Measurements from ENCODE around the gene TXN.
"Not testable (repeated sequence)": the region's sequence is repeated elsewhere in the genome, so short reads cannot be mapped to it uniquely, and the experiment has no call there.

TXN gene

GRCh38 chr9:110257097-110257841 is 962 bp upstream of the TXN start:
- peak in 1 of 3 donors; percentile 4 for DNase-seq (ENCODE audit: low read depth in 3 of 3)

GRCh38 chr9:110255463-110256379 is 586 bp downstream of the TXN start:
- DNase-seq (ENCODE audit: low read depth in 3 of 3): peak; percentile 35 to 56 (median 43)

- DNase-seq (ENCODE audit: low read depth in 3 of 3): no peak
Measured at GRCh38 chr9:110255034-110255462, 1.3 kb downstream of the TXN start.

GRCh38 chr9:110254500-110254899 is 1.8 kb downstream of the TXN start:
- DNase-seq (ENCODE audit: low read depth in 3 of 3): no peak

GRCh38 chr9:110252509-110253139 is 3.7 kb downstream of the TXN start:
- DNase-seq (ENCODE audit: low read depth in 3 of 3): no peak

GRCh38 chr9:110251770-110252169 is 4.5 kb downstream of the TXN start:
- not testable (repeated sequence) for DNase-seq (ENCODE audit: low read depth in 3 of 3)

GRCh38 chr9:110251212-110251611 is 5.1 kb downstream of the TXN start:
- DNase-seq (ENCODE audit: low read depth in 3 of 3): no peak

GRCh38 chr9:110249603-110250002 is 6.7 kb downstream of the TXN start:
- DNase-seq (ENCODE audit: low read depth in 3 of 3): no peak

- no peak for DNase-seq (ENCODE audit: low read depth in 3 of 3)
Measured at GRCh38 chr9:110248361-110248760, 7.9 kb downstream of the TXN start.

- DNase-seq (ENCODE audit: low read depth in 3 of 3): no peak
Measured at GRCh38 chr9:110246214-110246613, 10.1 kb downstream of the TXN start.

GRCh38 chr9:110244616-110245015 is 11.7 kb downstream of the TXN start:
- DNase-seq (ENCODE audit: low read depth in 3 of 3): no peak

- DNase-seq (ENCODE audit: low read depth in 3 of 3): no peak
Measured at GRCh38 chr9:110241858-110242321, 14.4 kb downstream of the TXN start.

- no peak for DNase-seq (ENCODE audit: low read depth in 3 of 3)
Measured at GRCh38 chr9:110241260-110241857, 14.9 kb downstream of the TXN start.

GRCh38 chr9:110240198-110240597 is 16.1 kb downstream of the TXN start:
- DNase-seq (ENCODE audit: low read depth in 3 of 3): no peak

- DNase-seq (ENCODE audit: low read depth in 3 of 3): no peak
Measured at GRCh38 chr9:110228321-110228720, 28.0 kb downstream of the TXN start.

- no peak for DNase-seq (ENCODE audit: low read depth in 3 of 3)
Measured at GRCh38 chr9:110224583-110224982, 31.7 kb downstream of the TXN start.

GRCh38 chr9:110220809-110221208 is 35.5 kb downstream of the TXN start:
- DNase-seq (ENCODE audit: low read depth in 3 of 3): no peak

- no peak for DNase-seq (ENCODE audit: low read depth in 3 of 3)
Measured at GRCh38 chr9:110217656-110218099, 38.6 kb downstream of the TXN start.

- no peak for DNase-seq (ENCODE audit: low read depth in 3 of 3)
Measured at GRCh38 chr9:110214586-110215355, 41.5 kb downstream of the TXN start.

GRCh38 chr9:110214090-110214489 is 42.2 kb downstream of the TXN start:
- DNase-seq (ENCODE audit: low read depth in 3 of 3): no peak

Measured in stimulated activated CD4-positive, alpha-beta T cell treated with anti-CD3 and anti-CD28 coated beads, TNF-alpha, amount 100 ng/mL, for 48 hours (primary cell).